T-helper 1 cell treated with Interleukin-12 subunit alpha and Interleukin-12 subunit beta and Interleukin-4 antibody, amounts not matched to agents 30 μg/mL and 1 μg/mL, for 36 hours (primary cell): Measurements from ENCODE around the gene IFT27.
"Not testable (repeated sequence)": the region's sequence is repeated elsewhere in the genome, so short reads cannot be mapped to it uniquely, and the experiment has no call there.

Source experiments
- H3K27ac Mint-ChIP-seq: one replicate; pipeline ENCODE4 v1.8.0; 2021; ENCODE audit warnings: mild to moderate bottlenecking, mixed read lengths
- H3K27me3 Mint-ChIP-seq: one replicate; pipeline ENCODE4 v1.8.0; 2021; ENCODE audit warnings: low read depth, mixed read lengths
- H3K36me3 Mint-ChIP-seq: one replicate; pipeline ENCODE4 v1.8.0; 2021; ENCODE audit warnings: low read depth, mixed read lengths
- H3K4me1 Mint-ChIP-seq: one replicate; pipeline ENCODE4 v1.8.0; 2021; ENCODE audit warnings: low read depth, mixed read lengths
- H3K4me3 Mint-ChIP-seq: one replicate; pipeline ENCODE4 v1.8.0; 2021; ENCODE audit warnings: mild to moderate bottlenecking, moderate library complexity, mixed read lengths
- H3K9me3 Mint-ChIP-seq: one replicate; pipeline ENCODE4 v1.8.0; 2021; ENCODE audit warnings: mixed read lengths

Gene IFT27

GRCh38 chr22:36734171-36735058, 41.5 kb downstream of the IFT27 start:
- peaks cover 20% of the 10 kb centered on the region for H3K27me3 Mint-ChIP-seq
- H3K27ac Mint-ChIP-seq, result no peak overlapping the region
- no peaks in the 10 kb centered on the region for H3K36me3 Mint-ChIP-seq
- H3K4me3 Mint-ChIP-seq, result no peak overlapping the region
- no peaks in the 10 kb centered on the region for H3K4me1 Mint-ChIP-seq
- H3K9me3 Mint-ChIP-seq, result no peaks in the 10 kb centered on the region

GRCh38 chr22:36733271-36733670, 42.6 kb downstream of the IFT27 start:
- Mint-ChIP-seq H3K4me3 (no peak overlapping the region), H3K36me3 (no peaks in the 10 kb centered on the region), H3K9me3 (no peaks in the 10 kb centered on the region), H3K27me3 (peaks cover 17% of the 10 kb centered on the region), H3K27ac (no peak overlapping the region), H3K4me1 (no peaks in the 10 kb centered on the region)

GRCh38 chr22:36732609-36733008, 43.3 kb downstream of the IFT27 start:
- Mint-ChIP-seq H3K27ac (no peak overlapping the region), H3K27me3 (peaks cover 14% of the 10 kb centered on the region), H3K4me1 (no peaks in the 10 kb centered on the region), H3K9me3 (no peaks in the 10 kb centered on the region), H3K4me3 (no peak overlapping the region), H3K36me3 (no peaks in the 10 kb centered on the region)

DNA sequence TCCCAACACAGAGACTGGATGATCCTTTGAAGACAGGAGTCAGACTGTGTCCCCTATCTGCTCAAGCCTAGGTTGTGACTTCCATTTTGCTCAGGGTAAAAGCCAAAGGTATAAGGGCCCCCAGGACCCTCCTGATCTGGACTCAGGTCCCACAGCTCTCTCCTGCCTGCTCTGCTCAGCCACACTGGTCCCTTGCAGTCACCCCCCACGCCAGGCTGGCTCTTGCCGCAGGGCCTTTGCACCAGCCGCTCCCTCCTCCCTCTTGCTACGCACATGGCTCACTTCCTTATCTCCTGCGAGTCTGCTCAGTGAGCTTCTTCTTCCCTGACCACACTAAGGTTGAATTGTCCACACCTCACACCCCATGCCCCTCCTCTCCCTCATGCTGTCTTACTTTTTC, 44.0 kb downstream of the IFT27 start:
- H3K4me3 Mint-ChIP-seq, result no peak overlapping the region
- H3K27me3 Mint-ChIP-seq, result peaks cover 14% of the 10 kb centered on the region
- H3K36me3 Mint-ChIP-seq, result no peaks in the 10 kb centered on the region
- no peak overlapping the region for H3K27ac Mint-ChIP-seq
- H3K9me3 Mint-ChIP-seq, result no peaks in the 10 kb centered on the region
- no peaks in the 10 kb centered on the region for H3K4me1 Mint-ChIP-seq

- not testable (repeated sequence) for H3K4me3 Mint-ChIP-seq, H3K4me1 Mint-ChIP-seq, H3K27ac Mint-ChIP-seq, H3K9me3 Mint-ChIP-seq, H3K36me3 Mint-ChIP-seq
- peaks cover 10% of the 10 kb centered on the region for H3K27me3 Mint-ChIP-seq
Measured at GRCh38 chr22:36731321-36731720, 44.6 kb downstream of the IFT27 start.

GRCh38 chr22:36730176-36730858, 45.6 kb downstream of the IFT27 start:
- no peaks in the 10 kb centered on the region for H3K4me1 Mint-ChIP-seq
- H3K9me3 Mint-ChIP-seq, result no peaks in the 10 kb centered on the region
- no peak overlapping the region for H3K4me3 Mint-ChIP-seq
- H3K27me3 Mint-ChIP-seq, result peaks cover 10% of the 10 kb centered on the region
- no peak overlapping the region for H3K27ac Mint-ChIP-seq
- H3K36me3 Mint-ChIP-seq, result no peaks in the 10 kb centered on the region

DNA sequence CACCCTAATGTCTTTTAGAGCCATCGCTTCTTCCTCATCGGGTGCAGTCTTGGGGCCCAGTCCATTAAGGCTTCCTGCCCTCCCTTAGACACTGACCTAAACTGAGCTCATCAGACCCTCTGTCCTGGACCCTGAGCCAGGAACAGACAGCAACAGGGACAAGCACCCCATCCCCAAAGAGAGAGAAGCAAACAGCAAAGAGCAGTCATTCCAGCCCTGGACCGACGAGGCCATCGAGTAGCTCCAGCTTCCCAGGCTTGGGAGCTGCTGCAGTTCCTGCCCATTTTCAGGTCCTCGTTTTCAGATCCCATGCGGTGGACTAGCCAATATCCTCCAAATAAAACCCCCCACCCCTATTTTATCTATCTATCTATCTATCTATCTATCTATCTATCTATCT, 46.6 kb downstream of the IFT27 start:
- Mint-ChIP-seq H3K27me3 (peaks cover 10% of the 10 kb centered on the region), H3K36me3 (no peaks in the 10 kb centered on the region), H3K9me3 (no peaks in the 10 kb centered on the region), H3K4me3 (no peak overlapping the region), H3K27ac (no peak overlapping the region), H3K4me1 (no peaks in the 10 kb centered on the region)

DNA sequence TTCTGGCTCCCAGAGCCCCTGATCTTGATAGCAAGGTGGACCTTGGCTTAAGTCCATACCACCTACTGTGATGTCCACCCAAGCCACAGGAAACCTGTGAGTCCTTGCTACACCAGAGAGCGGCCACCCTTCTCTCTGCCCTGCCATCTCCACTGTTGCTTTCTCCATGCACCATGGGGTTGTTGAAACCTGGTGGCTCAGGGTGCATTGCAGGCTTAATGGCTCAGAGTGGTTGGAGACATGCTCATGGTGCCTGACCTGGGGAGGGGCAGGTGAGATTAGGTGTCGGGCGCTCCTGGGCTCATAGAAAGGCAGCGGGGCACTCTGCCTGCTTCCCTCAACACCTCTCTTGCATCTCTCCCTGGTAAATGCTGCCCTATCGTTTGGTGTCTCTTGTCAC, 47.4 kb downstream of the IFT27 start:
- no peak overlapping the region for H3K27ac Mint-ChIP-seq
- no peaks in the 10 kb centered on the region for H3K9me3 Mint-ChIP-seq
- H3K36me3 Mint-ChIP-seq, result no peaks in the 10 kb centered on the region
- no peaks in the 10 kb centered on the region for H3K4me1 Mint-ChIP-seq
- H3K27me3 Mint-ChIP-seq, result peaks cover 6% of the 10 kb centered on the region
- H3K4me3 Mint-ChIP-seq, result no peak overlapping the region

GRCh38 chr22:36727927-36728488, 47.9 kb downstream of the IFT27 start:
- H3K27ac Mint-ChIP-seq, result no peak overlapping the region
- peaks cover 3% of the 10 kb centered on the region for H3K27me3 Mint-ChIP-seq
- H3K4me1 Mint-ChIP-seq, result no peaks in the 10 kb centered on the region
- no peaks in the 10 kb centered on the region for H3K9me3 Mint-ChIP-seq
- no peaks in the 10 kb centered on the region for H3K36me3 Mint-ChIP-seq
- no peak overlapping the region for H3K4me3 Mint-ChIP-seq

DNA sequence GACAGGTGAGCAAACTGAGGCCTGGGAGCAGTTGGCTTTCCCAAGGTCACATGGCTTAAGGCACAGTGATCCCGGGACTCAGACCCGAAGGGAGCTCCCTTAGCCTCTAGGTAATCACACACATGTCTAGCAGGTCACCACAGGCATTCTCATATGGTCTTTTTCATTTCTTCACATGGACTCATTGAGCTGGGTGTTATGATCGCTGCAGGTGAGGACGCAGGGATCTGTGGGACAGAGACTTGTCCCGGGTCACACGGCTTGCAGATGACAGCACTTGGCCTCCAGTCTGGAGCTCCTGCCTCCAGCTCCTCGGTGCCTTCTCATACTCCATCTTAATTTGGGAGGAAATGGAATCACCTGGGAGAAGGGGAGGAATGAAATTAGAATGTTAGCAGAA, 48.8 kb downstream of the IFT27 start:
- Mint-ChIP-seq H3K9me3 (no peaks in the 10 kb centered on the region), H3K36me3 (no peaks in the 10 kb centered on the region), H3K27me3 (peaks cover 5% of the 10 kb centered on the region), H3K27ac (no peak overlapping the region), H3K4me1 (no peaks in the 10 kb centered on the region), H3K4me3 (no peak overlapping the region)

DNA sequence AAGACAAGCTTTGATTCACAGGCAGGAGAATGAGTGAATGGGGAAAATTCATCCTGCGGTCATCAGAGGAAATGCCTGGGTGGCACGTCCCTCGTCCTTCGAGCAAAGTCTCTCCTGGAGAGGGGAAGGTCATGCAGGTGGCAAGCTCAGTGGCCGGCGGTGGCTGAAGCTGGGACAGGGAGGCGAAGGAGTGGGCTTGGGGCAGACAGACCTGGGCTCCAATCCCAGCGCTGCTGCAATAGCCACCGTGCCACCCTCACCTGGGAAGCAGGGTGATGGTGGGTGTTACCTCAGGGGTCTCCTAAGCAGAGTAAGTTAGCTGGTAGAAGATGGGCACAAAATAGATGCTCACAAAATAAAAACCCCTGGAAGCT, 49.9 kb downstream of the IFT27 start:
- Mint-ChIP-seq H3K9me3 (no peaks in the 10 kb centered on the region), H3K27ac (no peak overlapping the region), H3K4me3 (no peak overlapping the region), H3K36me3 (no peaks in the 10 kb centered on the region), H3K4me1 (no peaks in the 10 kb centered on the region), H3K27me3 (peaks cover 12% of the 10 kb centered on the region)

DNA sequence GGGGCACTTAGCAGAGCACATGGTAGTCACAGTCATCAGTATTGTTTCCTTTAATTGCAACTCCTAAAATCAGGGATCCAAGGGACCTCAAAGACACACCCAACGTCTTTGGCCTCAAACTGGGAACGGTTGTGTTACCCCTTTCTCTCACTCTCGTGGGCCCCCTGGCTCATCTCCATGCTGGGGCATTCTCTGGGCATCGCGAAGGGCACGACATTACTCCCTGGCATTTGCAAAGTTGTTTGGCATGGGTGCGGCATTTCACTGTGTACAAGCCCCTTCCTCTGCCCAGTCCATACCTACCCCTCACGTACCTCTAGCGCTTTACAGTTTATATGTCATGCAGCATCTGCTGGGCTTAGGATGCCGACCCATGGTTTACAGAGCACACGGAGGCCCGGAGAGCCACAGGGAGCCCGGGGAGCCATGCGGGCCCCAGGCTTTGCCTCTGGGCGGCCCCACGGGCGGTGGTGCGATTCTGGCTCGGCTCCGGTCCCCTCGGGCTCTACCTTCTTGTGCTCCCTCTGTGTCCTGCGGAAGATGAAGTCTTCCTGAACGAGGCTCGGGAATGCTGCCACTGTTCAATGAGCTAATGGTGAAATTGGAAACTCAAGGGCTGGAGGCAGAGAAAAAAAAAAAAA, 50.4 kb downstream of the IFT27 start:
- Mint-ChIP-seq H3K27me3 (peaks cover 16% of the 10 kb centered on the region), H3K4me3 (no peak overlapping the region)

GRCh38 chr22:36724836-36725235, 51.1 kb downstream of the IFT27 start:
- Mint-ChIP-seq H3K4me3 (no peak overlapping the region), H3K9me3 (no peaks in the 10 kb centered on the region), H3K27ac (no peak overlapping the region), H3K27me3 (peaks cover 16% of the 10 kb centered on the region), H3K36me3 (no peaks in the 10 kb centered on the region), H3K4me1 (no peaks in the 10 kb centered on the region)

More for the DNA sequence above, 50.4 kb downstream of the IFT27 start:
- Mint-ChIP-seq H3K27ac (no peak overlapping the region), H3K9me3 (no peaks in the 10 kb centered on the region), H3K36me3 (no peaks in the 10 kb centered on the region), H3K4me1 (no peaks in the 10 kb centered on the region)

- H3K9me3 Mint-ChIP-seq, result no peaks in the 10 kb centered on the region
- H3K4me1 Mint-ChIP-seq, result no peaks in the 10 kb centered on the region
- peaks cover 16% of the 10 kb centered on the region for H3K27me3 Mint-ChIP-seq
- no peak overlapping the region for H3K4me3 Mint-ChIP-seq
- no peak overlapping the region for H3K27ac Mint-ChIP-seq
- H3K36me3 Mint-ChIP-seq, result no peaks in the 10 kb centered on the region
Measured at GRCh38 chr22:36722055-36722454, 53.9 kb downstream of the IFT27 start.
